K562 treated with DMSO at 1 percent for 48 hours (cell line): ENCODE results near the gene GLMP. TPM values are rescaled to one million over a fixed set of nuclear protein-coding genes. Genes with fewer than 3 reads are reported as not detected.

Source experiments
- total RNA-seq: library from RNA; unstranded; fragments of 300-600 nt; gene quantifications from 2 replicates; pipeline ENCODE4 v1.2.3, GENCODE V29; 2022; ENCODE audit warnings: low replicate concordance; ENCODE audit errors: extremely low read depth

Gene GLMP, protein sequence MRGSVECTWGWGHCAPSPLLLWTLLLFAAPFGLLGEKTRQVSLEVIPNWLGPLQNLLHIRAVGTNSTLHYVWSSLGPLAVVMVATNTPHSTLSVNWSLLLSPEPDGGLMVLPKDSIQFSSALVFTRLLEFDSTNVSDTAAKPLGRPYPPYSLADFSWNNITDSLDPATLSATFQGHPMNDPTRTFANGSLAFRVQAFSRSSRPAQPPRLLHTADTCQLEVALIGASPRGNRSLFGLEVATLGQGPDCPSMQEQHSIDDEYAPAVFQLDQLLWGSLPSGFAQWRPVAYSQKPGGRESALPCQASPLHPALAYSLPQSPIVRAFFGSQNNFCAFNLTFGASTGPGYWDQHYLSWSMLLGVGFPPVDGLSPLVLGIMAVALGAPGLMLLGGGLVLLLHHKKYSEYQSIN
- not detected in 2 replicates for total RNA-seq

GRCh38 chr1:156295391-156295947, at the start of gene GLMP:
TSS of gene GLMP (minus strand) at chr1:156295679. CDS start at chr1:156295645, 34 bp downstream.

DNA sequence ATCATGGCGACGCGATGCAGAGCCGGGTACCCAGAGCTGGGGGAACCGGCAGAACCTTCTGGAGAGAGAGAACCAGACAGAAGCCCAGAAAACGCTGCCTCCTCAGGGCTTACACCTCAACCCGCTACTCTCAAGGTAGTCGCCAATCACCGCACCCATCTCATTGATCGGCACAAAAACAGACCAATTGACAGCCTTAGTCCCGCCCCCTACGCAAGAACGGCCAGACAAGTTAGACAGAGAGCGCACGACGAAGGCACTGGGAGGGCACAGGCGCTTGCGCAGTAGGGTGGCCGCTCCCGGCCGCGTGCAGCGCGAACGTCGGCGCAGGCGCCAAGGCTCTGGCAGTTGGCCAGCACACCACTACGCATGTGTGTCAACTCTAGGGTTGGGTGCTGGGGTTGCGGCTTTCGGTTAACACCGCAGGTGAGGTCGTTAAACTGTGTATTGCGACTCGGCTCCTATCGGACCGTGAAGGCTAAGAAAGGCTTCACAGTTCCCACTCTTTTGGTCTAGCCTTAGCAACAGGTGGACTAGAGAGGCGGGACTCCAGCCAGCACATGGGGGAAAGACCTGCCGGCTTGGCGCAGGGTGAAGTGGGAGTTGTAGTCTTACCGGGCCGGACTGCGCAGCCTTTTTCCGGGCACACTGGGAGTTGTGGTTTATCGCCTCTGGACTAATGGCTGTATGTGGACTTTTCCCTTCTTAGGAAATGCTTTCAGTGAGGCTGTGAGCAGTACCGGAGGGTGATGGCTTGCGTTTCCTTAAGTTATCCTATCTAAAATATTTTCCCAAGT, 42.9 kb upstream of the GLMP start, which contains the start of the genes CCT3 and TSACC:
Gene CCT3, minus strand, starts transcription at position 113 of the 797 bp plus-strand sequence. Its CDS starts 108 bp downstream, at position 5.
Gene TSACC, plus strand, starts transcription at position 347 of the 797 bp plus-strand sequence. CDS start 1,232 bp downstream, outside the sequence.

DNA sequence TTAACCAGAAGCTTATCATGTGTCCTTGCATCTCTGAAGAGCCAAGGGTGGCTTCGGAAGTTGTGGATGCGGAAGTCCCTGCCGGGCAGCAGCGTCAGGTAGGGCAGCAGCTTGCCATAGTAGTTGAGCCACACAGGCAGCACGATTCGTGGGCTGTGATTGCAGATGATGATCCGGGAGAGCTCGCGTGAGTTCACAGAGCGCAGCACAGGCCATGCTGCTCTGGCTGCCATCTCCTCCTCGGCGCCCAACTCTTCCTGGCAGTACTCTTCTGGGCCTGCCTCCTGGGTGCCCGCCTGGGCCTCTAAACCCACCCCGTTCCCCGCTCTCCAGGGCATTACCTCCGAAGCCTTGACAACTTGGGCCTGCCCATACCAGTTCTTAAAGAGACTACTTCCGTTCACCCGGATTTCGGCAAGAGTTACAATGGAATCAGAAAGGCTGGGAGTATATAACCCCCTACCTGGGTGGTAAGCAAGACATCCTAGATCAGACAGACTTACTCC, 3.4 kb upstream of the GLMP start, which contains the start of gene VHLL:
Gene VHLL, minus strand, starts transcription at position 456 of the 506 bp plus-strand sequence. Its CDS starts 118 bp downstream, at position 338.

GRCh38 chr1:156284112-156284511, 11.4 kb downstream of the GLMP start, which contains the start of gene TMEM79:
TSS of gene TMEM79 (plus strand) at chr1:156284325. CDS start at chr1:156285227, 902 bp downstream.

GRCh38 chr1:156282479-156283222, 12.8 kb downstream of the GLMP start, which contains the start of gene SMG5:
TSS of gene SMG5 (minus strand) at chr1:156282825. CDS start at chr1:156282680, 145 bp downstream.

DNA sequence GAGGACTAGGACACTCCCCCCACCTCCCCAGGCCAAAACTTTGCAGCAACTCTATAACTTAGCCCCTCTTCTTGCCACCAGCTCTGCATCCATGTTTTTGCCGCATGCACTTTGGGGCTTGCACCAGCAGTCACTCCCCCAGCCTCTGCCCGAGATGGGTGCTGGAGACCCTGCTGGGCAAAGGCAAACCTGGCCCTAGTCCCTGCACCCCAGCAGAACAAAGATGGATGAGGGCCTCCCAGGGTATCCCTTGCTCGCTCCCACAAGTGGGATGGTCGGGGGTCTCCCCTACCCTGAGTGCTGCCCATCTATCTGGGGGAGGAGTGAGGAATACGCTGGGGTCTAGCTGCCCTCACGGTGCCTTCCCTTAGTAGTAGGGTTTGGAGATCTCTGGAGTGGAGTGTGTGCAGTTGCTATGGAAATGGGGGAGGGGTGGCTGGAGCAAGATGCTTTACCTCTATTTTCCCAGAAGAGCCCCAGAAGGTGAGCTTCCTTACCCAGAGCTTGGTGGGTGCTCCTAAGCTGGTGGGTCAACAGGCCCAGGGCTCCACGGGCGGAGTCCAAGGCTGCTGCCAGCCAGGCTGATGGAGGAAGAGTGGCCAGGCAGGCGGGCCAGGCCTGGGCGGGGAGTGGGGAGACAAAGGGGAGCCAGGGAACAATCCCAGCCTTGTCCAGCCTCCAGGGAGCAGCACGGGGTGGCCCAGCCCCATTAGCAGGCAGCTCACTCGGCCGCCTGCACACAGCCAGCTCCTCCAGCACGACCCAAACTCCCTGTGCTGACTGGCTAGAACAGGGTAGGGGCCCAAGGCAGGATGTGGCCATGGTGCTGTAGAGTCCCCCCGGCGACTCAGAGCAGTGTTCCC, 47.8 kb downstream of the GLMP start, which contains the start of gene PAQR6:
Gene PAQR6, minus strand, starts transcription at position 597 of the 863 bp plus-strand sequence. CDS start 1,325 bp downstream, outside the sequence.

Other genes starting within 250 kb of the GLMP start
- not detected in 2 replicates for gene UBQLN4, start 241.9 kb downstream of the GLMP start, total RNA-seq
- gene LAMTOR2, start 240.9 kb downstream of the GLMP start, total RNA-seq = not detected in 2 replicates
- gene RAB25, start 234.5 kb downstream of the GLMP start, total RNA-seq = not detected in 2 replicates
- gene MEX3A, start 213.2 kb downstream of the GLMP start, total RNA-seq = not detected in 2 replicates
- gene LMNA, start 181.0 kb downstream of the GLMP start, total RNA-seq = not detected in 2 replicates
- not detected in 2 replicates for gene SEMA4A, start 142.1 kb downstream of the GLMP start, total RNA-seq
- not detected in 2 replicates for gene SLC25A44, start 101.6 kb downstream of the GLMP start, total RNA-seq
- not detected in 2 replicates for gene PMF1, start 82.7 kb downstream of the GLMP start, total RNA-seq
- gene BGLAP, start 53.5 kb downstream of the GLMP start, total RNA-seq = not detected in 2 replicates
- not detected in 2 replicates for gene PAQR6, start 47.6 kb downstream of the GLMP start, total RNA-seq
- gene SMG5, start 12.9 kb downstream of the GLMP start, total RNA-seq = not detected in 2 replicates
- not detected in 2 replicates for gene TMEM79, start 11.4 kb downstream of the GLMP start, total RNA-seq
- gene VHLL, start 3.6 kb upstream of the GLMP start, total RNA-seq = not detected in 2 replicates
- gene CCT3, start 42.6 kb upstream of the GLMP start, total RNA-seq = 1,364 TPM in 1 of 2 replicates, not detected in the other
- gene TSACC, start 42.8 kb upstream of the GLMP start, total RNA-seq = not detected in 2 replicates
- gene RHBG, start 73.5 kb upstream of the GLMP start, total RNA-seq = not detected in 2 replicates
- not detected in 2 replicates for gene MEF2D, start 205.1 kb upstream of the GLMP start, total RNA-seq